ENCODE measurements around the gene ALG12.
"Not testable (repeated sequence)": the region's sequence is repeated elsewhere in the genome, so short reads cannot be mapped to it uniquely, and the experiment has no call there.

ALG12 gene

DNA sequence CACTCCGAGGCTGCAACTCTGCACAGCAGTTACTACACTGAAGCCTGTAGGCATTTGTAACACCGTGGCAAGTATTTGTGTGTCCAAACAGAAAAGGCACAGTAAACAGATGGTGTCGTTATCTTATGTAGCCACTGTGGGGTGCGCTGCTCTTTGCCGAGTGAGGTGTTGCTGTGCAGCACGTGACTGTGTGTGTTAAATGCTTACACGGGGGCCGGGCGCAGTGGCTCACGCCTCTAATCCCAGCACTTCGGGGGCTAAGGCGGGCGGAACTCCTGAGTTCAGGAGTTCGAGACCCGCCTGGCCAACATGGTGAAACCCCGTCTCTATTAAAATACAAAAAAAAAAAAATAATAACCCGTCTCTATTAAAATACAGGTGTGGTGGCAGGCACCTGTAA lies 53.1 kb downstream of the ALG12 start:
- no peak for DNase-seq

DNA sequence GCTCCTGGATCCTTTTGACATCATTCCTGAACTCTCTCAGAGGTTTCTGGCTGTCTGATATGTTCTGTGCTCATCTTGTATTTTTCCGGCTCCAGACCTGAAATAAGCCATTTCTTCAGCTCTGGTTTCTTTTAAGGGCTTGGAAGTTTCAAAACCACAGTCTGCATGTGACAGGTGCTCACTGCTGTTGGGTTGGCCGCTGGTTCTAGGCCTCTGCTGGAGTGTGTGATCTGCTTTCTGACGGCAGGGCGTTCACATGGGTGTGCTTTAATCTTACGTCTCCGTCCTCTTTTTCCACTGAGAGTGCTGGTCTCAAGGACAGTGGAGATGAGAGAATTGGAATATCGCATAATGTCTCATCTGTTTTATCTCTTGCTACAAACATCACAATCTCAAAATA lies 54.3 kb downstream of the ALG12 start:
- DNase-seq, result no peak

DNA sequence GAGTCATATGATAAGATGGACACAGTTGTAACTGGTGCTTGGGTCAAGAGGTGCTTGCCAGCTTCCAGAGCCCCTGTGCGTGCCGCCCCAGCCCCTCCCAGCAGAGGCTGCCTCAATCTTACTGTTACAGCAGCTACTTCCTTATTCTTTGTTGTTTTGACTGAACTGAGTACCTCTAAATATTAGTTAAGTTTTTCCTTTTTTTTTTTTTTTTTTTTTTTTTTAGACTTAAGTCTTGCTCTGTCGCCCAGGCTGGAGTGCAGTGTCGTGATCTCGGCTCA lies 55.8 kb downstream of the ALG12 start:
- no peak for DNase-seq

GRCh38 chr22:49861642-49862495 lies 56.4 kb downstream of the ALG12 start:
- no peak for DNase-seq

DNA sequence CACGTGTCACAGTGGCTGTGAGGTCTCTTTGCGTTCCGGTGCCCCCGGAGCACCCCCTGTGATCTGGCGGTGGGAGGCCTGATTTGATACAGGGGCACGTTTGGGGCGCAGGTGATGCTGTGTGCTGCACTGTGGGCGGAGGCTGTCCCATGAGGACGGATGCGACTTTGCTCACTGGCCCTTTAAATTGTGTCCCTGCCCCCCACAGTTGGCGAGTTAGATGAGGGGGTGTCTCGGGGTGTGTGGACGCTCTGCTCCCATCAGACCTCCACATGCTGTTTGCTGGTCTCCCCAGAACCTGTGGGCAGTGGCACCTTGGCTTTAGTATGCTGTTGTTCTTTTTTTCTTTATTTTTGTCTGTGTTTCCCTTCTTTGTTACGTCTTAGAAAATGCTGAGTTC lies 59.4 kb downstream of the ALG12 start:
- no peak for DNase-seq

GRCh38 chr22:49856766-49857618 lies 61.2 kb downstream of the ALG12 start:
- no peak for DNase-seq

- DNase-seq, result no peak
Observed at GRCh38 chr22:49856343-49856742, 61.9 kb downstream of the ALG12 start.

DNA sequence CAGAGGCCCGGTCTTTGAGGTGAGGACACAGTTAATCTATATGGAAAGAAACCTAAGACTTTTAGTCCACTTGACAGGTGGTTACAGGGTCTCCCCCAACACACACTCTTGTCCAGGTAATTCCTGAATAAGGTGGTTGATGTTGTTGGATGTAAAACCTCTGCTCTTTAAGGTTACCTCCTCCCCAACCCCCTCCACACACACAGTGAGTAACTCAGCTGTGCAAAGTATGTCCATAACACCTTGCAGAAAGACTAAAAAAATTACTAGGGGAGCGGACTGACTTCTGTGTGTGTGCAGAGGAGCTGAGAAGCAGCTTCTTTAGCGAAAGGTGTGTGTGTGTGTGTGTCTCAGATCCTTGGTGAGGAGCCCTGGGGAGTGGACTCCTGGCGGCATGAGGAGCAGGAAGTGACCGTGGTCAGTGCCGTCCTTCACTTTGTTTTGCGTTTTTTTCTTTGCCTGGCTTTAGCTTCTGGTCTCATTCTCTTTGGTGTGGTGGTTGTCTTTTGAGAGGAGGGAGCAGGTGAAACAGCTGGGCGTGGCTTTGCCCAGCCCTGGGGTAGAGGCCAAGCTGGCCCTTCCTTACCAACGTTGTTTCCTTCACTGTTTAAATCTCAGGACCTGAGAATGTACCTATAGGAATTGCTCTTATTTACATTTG lies 62.9 kb downstream of the ALG12 start:
- DNase-seq, result no peak

- peak; percentile 24 for DNase-seq
Observed at GRCh38 chr22:49853981-49854831, 64.0 kb downstream of the ALG12 start.

DNA sequence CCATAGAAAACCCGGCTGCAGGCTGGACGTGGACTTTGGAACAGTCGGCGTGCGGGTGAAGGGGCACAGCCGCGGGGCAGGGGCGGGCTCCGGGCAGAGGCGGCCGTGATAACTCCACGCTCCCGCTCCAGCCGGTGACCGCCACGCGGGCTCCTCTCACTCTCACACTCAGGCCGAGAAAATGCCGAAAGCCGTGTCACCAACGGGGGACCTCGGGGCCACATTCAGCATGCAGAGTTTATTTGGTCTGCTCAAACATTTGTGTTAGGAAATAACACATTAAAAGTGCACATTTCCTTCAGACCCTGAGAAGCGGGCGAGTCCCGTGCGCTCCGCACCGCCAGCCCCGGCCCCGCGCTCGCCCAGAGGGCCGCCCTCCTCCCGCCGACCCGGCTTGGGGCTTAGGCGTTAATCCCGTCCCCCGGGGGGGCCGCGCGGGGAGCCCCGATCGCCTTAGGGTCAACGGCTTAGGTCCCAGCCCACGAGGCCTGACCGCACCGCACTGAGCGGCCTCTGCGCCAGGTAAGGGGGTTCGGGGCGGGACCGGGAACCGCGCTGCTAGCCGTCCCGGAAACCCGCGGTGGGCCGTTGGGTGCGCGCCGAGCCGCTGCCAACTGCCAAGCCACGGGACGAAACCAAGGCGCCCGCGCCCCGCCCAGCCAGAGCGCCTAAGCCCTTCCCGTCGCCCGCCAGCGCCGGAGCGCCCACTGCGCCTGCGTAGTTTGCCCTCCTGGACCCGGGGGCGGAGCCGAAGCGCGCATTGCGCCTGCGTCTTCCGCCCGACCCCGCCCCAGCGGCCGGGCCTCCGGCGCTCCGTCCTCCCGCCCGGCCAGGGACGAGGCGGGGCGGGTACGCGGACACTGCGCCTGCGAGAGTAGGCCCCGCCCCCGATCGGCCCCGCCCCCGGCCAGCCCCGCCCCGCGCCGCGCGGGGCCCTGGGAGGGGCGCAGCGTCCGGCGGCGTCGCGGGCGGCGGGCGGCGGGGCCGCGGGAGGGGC lies 65.0 kb downstream of the ALG12 start, which contains the start of gene ZBED4:
Gene ZBED4 (plus strand): TSS at position 947 of the 997 bp plus-strand sequence. CDS start 29,819 bp downstream, outside the sequence.
- peak; percentile 97 for DNase-seq

DNA sequence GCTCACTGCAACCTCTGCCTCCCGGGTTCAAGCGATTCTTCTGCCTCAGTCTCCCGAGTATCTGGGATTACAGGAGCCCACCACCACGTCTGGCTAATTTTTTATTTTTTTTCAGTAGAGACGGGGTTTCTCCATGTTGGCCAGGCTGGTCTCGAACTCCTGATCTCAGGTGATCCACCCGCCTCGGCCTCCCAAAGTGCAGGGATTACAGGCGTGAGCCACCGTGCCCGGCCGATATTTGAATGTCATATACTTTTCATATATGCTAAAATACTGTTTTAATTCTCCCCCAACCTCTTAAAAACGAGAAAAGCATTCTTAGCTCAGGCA lies 65.7 kb downstream of the ALG12 start:
- not testable (repeated sequence) for DNase-seq

GRCh38 chr22:49850959-49851802 lies 67.1 kb downstream of the ALG12 start:
- no peak for DNase-seq

Data from stimulated activated CD4-positive, alpha-beta T cell treated with anti-CD3 and anti-CD28 coated beads, Interleukin-4, amount 100 ng/mL, for 24 hours (primary cell).